Stomach smooth muscle (tissue), 2 donors: ENCODE measurements around the gene EIF5.

Experiments
- H3K27ac ChIP-seq: one replicate; pipeline ENCODE4 v1.7.0; 2013; ENCODE audit warnings: mild to moderate bottlenecking, low read length, inconsistent platforms
- H3K27me3 ChIP-seq, 2 donors: one replicate each; pipeline ENCODE4 v1.7.0; 2013; ENCODE audit warnings: low read length in 2 of 2; ENCODE audit not compliant: insufficient read depth in 2 of 2, control insufficient read depth in 1 of 2
- H3K36me3 ChIP-seq, 2 donors: one replicate each; pipeline ENCODE4 v1.7.0; 2013; ENCODE audit warnings: low read length in 2 of 2; ENCODE audit not compliant: control insufficient read depth in 2 of 2, insufficient read depth in 2 of 2
- H3K4me1 ChIP-seq: one replicate; pipeline ENCODE4 v1.7.0; 2013; ENCODE audit warnings: low read length; ENCODE audit not compliant: control insufficient read depth, insufficient read depth
- H3K4me3 ChIP-seq, 2 donors: one replicate each; pipeline ENCODE4 v1.7.0; 2013; ENCODE audit warnings: low read length in 2 of 2
- H3K9ac ChIP-seq, 2 donors: one replicate each; pipeline ENCODE4 v1.7.0; 2013; ENCODE audit warnings: low read length in 2 of 2, mild to moderate bottlenecking in 1 of 2
- H3K9me3 ChIP-seq, 2 donors: one replicate each; pipeline ENCODE4 v1.7.0; 2013; ENCODE audit warnings: low read length in 2 of 2; ENCODE audit not compliant: control insufficient read depth in 2 of 2
- donor health status: healthy.
- donor health status: Pancreatic carcinoma.

Gene EIF5

GRCh38 chr14:103374121-103374520, 40.1 kb downstream of the EIF5 start:
- Histone ChIP-seq H3K36me3 (no peaks in the 10 kb centered on the region), H3K27me3 (peaks cover 0 to 2% of the 10 kb centered on the region in 2 donors), H3K4me1 (no peaks in the 10 kb centered on the region), H3K9me3 (no peaks in the 10 kb centered on the region), H3K9ac (no peak overlapping the region), H3K4me3 (no peak overlapping the region), H3K27ac (no peak overlapping the region)

DNA sequence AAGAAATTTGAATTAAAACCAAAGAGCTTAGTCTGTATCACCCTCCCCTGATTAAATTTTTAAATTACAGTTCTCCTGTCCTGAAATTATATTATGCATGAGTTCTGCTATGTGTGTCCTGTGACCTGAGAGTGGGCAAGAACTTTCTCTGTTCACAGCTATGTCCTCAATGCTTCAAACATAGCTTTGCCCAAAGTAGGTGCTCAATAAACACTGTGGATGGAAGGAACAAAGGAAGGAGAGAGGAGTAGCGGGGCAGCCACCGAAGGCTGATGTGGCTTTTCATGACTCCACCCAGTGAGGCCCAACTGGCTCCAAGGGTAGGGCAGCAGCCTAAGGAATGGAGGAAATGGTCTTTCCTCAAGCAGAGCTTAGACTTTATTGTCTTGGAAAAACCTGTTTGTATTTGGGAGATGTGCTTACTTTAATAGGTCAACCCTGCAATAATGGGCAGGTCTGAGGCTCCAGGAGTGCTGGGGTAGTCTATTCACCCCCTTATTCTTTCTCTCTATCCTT, 43.5 kb downstream of the EIF5 start:
- no peak overlapping the region for H3K9ac ChIP-seq
- peaks cover under 1% of the 10 kb centered on the region for H3K4me1 ChIP-seq
- H3K9me3 ChIP-seq: no peaks in the 10 kb centered on the region
- no peak overlapping the region for H3K4me3 ChIP-seq
- no peak overlapping the region for H3K27ac ChIP-seq
- no peaks in the 10 kb centered on the region for H3K36me3 ChIP-seq
- H3K27me3 ChIP-seq: peaks cover 0 to 2% of the 10 kb centered on the region in 2 donors

DNA sequence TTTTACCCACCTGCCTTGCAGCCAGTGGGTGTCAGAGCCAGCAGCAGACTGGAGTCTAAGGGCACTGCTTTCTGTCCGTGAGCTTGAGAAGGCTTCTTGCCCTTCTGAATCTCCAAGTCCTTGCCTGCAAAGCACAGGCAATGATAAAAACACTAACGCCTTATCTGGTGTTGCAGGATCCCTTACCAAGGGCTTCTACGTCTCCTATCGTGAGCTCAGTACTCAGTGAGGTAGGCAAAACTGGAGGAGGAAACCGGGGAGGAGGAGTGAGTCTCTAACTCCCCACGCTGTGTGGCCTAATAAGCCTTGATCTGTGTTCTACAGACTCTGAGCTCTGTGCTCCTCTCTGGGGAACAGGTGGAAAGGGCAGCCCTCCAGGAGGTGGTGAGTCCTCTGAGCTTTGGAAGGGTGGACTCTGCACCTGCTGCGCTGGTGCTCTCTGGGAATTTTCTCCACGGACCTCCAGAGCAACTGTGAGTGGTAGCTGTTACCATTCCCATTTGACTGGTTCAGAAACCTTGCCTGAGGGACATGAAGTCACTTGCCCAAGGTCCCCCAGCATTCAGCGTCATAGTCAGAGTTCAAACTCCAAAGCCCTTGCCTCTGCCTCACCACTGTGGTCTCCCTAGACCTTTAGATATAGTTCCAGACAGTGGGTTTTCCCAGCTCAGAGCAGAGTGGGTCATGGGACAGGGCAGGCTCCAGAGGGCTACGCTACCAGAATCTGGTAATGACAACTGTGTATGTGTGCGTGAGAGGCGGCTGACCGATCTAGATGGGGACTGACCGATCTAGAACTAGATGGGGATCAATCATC, 44.2 kb downstream of the EIF5 start:
- H3K9me3 ChIP-seq: no peaks in the 10 kb centered on the region
- no peak overlapping the region for H3K27ac ChIP-seq
- no peak overlapping the region for H3K4me3 ChIP-seq
- peaks cover 0 to 2% of the 10 kb centered on the region in 2 donors for H3K27me3 ChIP-seq
- no peak overlapping the region for H3K9ac ChIP-seq
- peaks cover 2% of the 10 kb centered on the region for H3K4me1 ChIP-seq
- no peaks in the 10 kb centered on the region for H3K36me3 ChIP-seq

DNA sequence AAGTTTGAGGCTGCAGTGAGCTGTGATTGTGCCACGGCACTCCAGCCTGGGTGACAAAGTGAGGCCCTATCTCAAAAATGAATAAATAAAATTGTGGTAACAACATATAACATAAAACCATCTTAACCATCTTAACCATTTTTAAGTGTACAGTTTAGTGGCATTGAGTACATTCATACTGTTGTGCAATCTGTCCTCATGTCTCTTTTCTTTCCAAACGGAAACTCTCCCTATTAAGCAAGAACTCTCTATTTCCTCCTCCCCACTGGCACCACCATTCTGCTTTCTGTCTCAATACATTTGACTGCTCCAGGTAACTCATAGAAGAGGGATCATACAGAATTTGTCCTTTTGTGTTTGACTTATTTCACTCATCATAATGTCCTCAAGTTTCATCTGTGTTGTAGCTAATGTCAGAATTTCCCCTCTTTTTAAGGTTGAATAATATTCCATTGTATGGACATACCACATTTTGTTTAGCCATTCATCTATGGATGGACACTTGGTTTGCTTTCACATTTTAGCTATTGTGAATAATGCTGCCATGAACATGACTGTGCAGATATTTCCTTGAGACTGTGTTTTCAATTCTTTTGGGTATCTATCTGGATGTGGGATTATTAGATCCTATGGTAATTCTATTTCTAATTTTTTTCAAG, 46.8 kb downstream of the EIF5 start:
- Histone ChIP-seq H3K9ac (no peak overlapping the region), H3K9me3 (no peaks in the 10 kb centered on the region), H3K27ac (no peak overlapping the region), H3K27me3 (peaks cover 0 to 2% of the 10 kb centered on the region in 2 donors), H3K4me3 (no peak overlapping the region), H3K36me3 (no peaks in the 10 kb centered on the region), H3K4me1 (peaks cover 12% of the 10 kb centered on the region)

GRCh38 chr14:103382376-103382775, 48.3 kb downstream of the EIF5 start:
- Histone ChIP-seq H3K9me3 (no peaks in the 10 kb centered on the region), H3K27ac (no peak overlapping the region), H3K4me1 (peaks cover 12% of the 10 kb centered on the region), H3K36me3 (no peaks in the 10 kb centered on the region), H3K27me3 (peaks cover 0 to 2% of the 10 kb centered on the region in 2 donors), H3K9ac (no peak overlapping the region), H3K4me3 (no peak overlapping the region)

DNA sequence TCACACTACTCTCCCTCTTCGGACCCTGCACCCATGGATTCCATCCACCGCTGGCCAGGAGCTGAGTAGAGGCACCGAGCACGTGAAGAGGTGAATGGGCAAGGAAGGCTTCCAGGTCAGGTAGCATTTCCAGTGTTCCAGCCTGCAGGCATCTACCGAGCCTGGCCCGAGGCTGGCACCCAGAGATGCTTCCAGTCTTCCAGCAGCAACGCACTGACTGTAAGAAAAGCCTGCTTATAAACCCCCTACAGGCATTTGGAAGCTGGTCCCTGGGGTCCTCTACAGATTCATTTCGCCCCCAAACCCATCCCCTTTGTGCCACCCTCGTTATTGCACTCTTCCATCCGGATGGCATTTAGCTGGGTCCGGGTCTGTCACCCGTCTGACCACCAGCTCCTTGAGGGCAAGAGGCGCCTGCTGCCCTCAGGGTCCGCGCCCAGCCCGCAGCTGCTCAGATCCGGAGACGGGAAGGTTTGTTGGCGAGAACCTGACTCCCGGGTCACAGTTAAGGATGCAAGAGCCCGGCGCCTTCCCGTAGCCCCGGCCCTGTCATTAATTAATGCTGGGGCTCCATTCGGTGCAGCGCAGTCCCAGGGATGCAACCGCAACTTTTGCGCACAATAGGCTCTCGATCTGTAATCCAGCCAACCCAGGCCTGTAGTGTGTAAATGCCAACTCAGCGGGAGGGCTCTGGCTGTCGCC, 50.6 kb downstream of the EIF5 start:
- Histone ChIP-seq H3K9me3 (no peaks in the 10 kb centered on the region), H3K27ac (peak overlapping the region; percentile 62), H3K9ac (peak overlapping the region; percentile 60 to 64), H3K4me3 (peak overlapping the region; percentile 81 to 97), H3K4me1 (peaks cover 25% of the 10 kb centered on the region), H3K27me3 (no peaks in the 10 kb centered on the region), H3K36me3 (no peaks in the 10 kb centered on the region)

DNA sequence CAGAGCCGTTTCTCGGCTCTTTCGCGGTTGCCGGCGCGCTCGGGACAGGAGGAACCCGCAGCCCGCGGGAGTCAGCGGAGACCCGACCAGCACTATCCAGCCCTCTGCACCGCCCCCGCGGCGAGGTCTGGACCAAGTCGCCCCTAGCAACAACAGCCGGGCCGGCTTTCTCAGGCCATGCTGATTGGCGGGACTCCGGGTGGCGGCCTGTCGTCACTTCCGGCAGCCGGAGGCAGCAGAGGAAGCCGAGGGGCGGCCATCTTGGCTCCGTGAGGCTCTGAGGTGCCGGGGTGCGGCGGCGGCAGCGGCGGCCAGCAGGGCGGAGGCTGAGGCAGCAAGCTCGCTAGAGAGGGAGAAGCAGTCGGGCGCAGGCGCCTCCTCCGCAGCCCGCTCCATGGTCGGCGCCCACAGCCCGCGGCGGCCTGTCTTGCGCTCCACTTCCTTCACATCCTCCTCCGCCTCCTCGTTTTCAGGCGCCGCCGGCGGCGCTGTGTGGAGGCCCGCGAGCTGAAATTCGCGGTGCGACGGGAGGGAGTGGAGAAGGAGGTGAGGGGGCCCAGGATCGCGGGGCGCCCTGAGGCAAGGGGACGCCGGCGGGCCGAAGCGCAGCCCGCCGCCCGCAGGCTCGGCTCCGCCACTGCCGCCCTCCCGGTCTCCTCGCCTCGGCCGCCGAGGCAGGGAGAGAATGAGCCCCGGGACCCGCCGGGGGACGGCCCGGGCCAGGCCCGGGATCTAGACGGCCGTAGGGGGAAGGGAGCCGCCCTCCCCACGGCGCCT, 51.3 kb downstream of the EIF5 start, which contains the start of gene MARK3:
Gene MARK3, plus strand, starts transcription at position 264 of the 777 bp plus-strand sequence. CDS start 615 bp downstream, outside the sequence.
- Histone ChIP-seq H3K9ac (peak within 1 kb of the TSS; percentile 78 to 90), H3K9me3 (no peaks in the 10 kb centered on the region), H3K27ac (peak within 1 kb of the TSS; percentile 90), H3K27me3 (no peaks in the 10 kb centered on the region), H3K36me3 (no peaks in the 10 kb centered on the region), H3K4me1 (peaks cover 25% of the 10 kb centered on the region), H3K4me3 (peak within 1 kb of the TSS; percentile 81 to 97)

DNA sequence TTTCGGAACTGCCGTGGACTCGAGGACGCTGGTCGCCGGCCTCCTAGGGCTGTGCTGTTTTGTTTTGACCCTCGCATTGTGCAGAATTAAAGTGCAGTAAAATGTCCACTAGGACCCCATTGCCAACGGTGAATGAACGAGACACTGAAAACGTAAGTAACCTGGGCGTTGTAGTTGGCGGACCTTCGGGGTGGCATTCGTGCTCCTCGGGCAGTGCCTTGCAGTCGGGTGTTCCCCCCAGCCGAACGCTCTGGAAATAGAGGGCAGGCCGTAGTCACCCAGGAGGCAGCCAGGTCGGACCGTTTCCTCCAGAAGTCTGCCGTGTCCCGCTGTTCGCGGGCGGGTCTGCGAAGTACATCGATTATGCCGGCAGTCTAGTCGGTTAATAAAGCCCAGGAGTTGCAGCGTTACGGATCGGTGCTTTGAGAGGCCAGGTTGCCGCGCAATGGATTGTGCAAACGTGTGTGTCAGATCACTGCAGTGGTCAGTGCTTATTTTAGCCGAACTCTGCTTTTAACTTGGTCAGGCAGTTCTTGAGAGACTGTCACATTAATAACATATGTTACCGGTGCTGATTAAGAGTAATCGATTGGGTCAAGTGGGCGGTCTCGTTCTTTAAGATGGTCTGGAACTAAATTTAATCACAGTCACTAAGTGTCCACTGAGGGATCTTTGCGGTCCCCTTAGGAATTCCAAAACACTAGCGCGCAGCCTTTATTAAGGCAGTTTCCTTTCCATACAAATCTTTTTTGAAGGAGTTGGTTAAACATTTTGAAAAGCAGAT, 52.1 kb downstream of the EIF5 start:
- H3K4me1 ChIP-seq: peaks cover 27% of the 10 kb centered on the region

GRCh38 chr14:103386713-103387329, 52.8 kb downstream of the EIF5 start:
- Histone ChIP-seq H3K4me1 (peaks cover 27% of the 10 kb centered on the region), H3K27ac (peak overlapping the region; percentile 90), H3K9ac (peak overlapping the region; percentile 78 to 90)

More for the DNA sequence above, 52.1 kb downstream of the EIF5 start:
- Histone ChIP-seq H3K9me3 (no peaks in the 10 kb centered on the region), H3K27ac (peak overlapping the region; percentile 90), H3K4me3 (peak overlapping the region; percentile 81 to 97), H3K9ac (peak overlapping the region; percentile 78 to 90), H3K27me3 (no peaks in the 10 kb centered on the region), H3K36me3 (no peaks in the 10 kb centered on the region)

More at GRCh38 chr14:103386713-103387329, 52.8 kb downstream of the EIF5 start:
- Histone ChIP-seq H3K36me3 (no peaks in the 10 kb centered on the region), H3K9me3 (no peaks in the 10 kb centered on the region), H3K27me3 (no peaks in the 10 kb centered on the region), H3K4me3 (peak overlapping the region; percentile 81 to 97)
